Panc1 (cell line): Measurements from ENCODE around the gene CLPTM1. TPM values are rescaled to one million over a fixed set of nuclear protein-coding genes. Genes with fewer than 3 reads are reported as not detected.

Experiments used
- ATAC-seq: fragments of 200-7000 bp; cut with Tn5 transposase; 2 replicates; pipeline ENCODE4 v1.9.1; 2020; ENCODE audit warnings: mild to moderate bottlenecking, moderate library complexity
- BruUV-seq: library from RNA; stranded (reverse); fragments of 400-500 nt; replicated peaks from 2 replicates; lab custom pipeline; 2021; lab: Mats Ljungman, UMichigan
- CTCF ChIA-PET: fragments of 300-600 bp; sonication (Branson Sonifier 250); formaldehyde crosslinking; loops from one replicate; lab custom pipeline; 2022; ENCODE audit warnings: antibody characterized with exemption; lab: Charles Lee
- POLR2A ChIA-PET: fragments of 300-600 bp; sonication (Branson Sonifier 250); formaldehyde crosslinking; loops from one replicate; lab custom pipeline; 2022; ENCODE audit warnings: antibody characterized with exemption; lab: Charles Lee
- DNase-seq: peaks from one replicate; pipeline ENCODE4 v3.0.0-alpha.2; 2010; ENCODE audit warnings: low read depth, low spot score
- H3K27ac ChIP-seq: 2 replicates; pipeline ENCODE4 v1.5.1; 2011; ENCODE audit warnings: mild to moderate bottlenecking, low read length, inconsistent platforms
- H3K27me3 ChIP-seq: fragments of 200-500 bp; sonication (Bioruptor generic); 2 replicates; pipeline ENCODE4 v1.6.0; 2014; ENCODE audit warnings: low read length, inconsistent platforms; ENCODE audit not compliant: control insufficient read depth, insufficient read depth
- H3K36me3 ChIP-seq: fragments of 200-500 bp; sonication (Bioruptor generic); 2 replicates; pipeline ENCODE4 v1.5.1; 2014; ENCODE audit warnings: inconsistent platforms, mild to moderate bottlenecking, low read length, moderate library complexity; ENCODE audit not compliant: control insufficient read depth, insufficient read depth
- H3K4me1 ChIP-seq: 2 replicates; pipeline ENCODE4 v1.5.1; 2011; ENCODE audit warnings: inconsistent platforms, mild to moderate bottlenecking, low read length, moderate library complexity; ENCODE audit not compliant: control insufficient read depth, insufficient read depth
- H3K4me3 ChIP-seq, 2 experiments: 2 replicates each; pipeline ENCODE4 v1.5.1; 2011 to 2012; ENCODE audit warnings: low read depth in 2 of 2, low read length in 2 of 2, mild to moderate bottlenecking in 2 of 2, inconsistent platforms in 1 of 2, moderate library complexity in 1 of 2
- H3K9me3 ChIP-seq: fragments of 200-500 bp; sonication (Bioruptor generic); 2 replicates; pipeline ENCODE4 v1.5.1; 2014; ENCODE audit warnings: low read depth, mild to moderate bottlenecking, inconsistent platforms, low read length, moderate library complexity; ENCODE audit not compliant: control insufficient read depth, insufficient read depth
- POLR2AphosphoS5 ChIP-seq: IDR thresholded peaks from 2 replicates; pipeline ENCODE4 v1.6.1; 2012; ENCODE audit warnings: mild to moderate bottlenecking, low read depth, low read length, moderate library complexity
- REST ChIP-seq, 2 experiments: IDR thresholded peaks; 2 replicates each; pipeline ENCODE4 v1.6.1; 2011 to 2012; ENCODE audit warnings: low read depth in 2 of 2, control low read depth in 1 of 2, low read length in 1 of 2, mild to moderate bottlenecking in 1 of 2, moderate library complexity in 1 of 2; ENCODE audit not compliant: insufficient read depth in 1 of 2
- SIN3A ChIP-seq: IDR thresholded peaks from 2 replicates; pipeline ENCODE4 v1.6.1; 2012; ENCODE audit warnings: low read depth, mild to moderate bottlenecking, low read length, moderate library complexity, borderline replicate concordance; ENCODE audit not compliant: insufficient read depth
- TCF7L2 ChIP-seq: IDR thresholded peaks from 2 replicates; pipeline ENCODE4 v1.6.1; 2011; ENCODE audit warnings: mild to moderate bottlenecking, low read depth, low read length, inconsistent platforms
- in situ Hi-C: cut with HindIII; loops from 2 replicates; pipeline ENCODE4 v1.10.0; 2016; ENCODE audit warnings: low sequenced_read_pairs, low pct_unique_long_range_greater_than_20kb
- intact Hi-C: fragments of 100-400 bp; cut with micrococcal nuclease; formaldehyde crosslinking; loops from one replicate; pipeline ENCODE4 v1.10.0; 2022; ENCODE audit not compliant: unreplicated experiment
- total RNA-seq: library from RNA; stranded (reverse); gene quantifications from one replicate; pipeline ENCODE4 v1.2.1, GENCODE V29; 2021; ENCODE audit not compliant: unreplicated experiment
- TF ChIP-seq, protein P1 (sequence below): fragments of 450-650 bp; IDR thresholded peaks from 2 replicates; pipeline ENCODE4 v1.5.1; 2017; ENCODE audit warnings: mild to moderate bottlenecking

CLPTM1 gene
- total RNA-seq, 1 experiment from 2014 or later: 98.4 TPM

DNA sequence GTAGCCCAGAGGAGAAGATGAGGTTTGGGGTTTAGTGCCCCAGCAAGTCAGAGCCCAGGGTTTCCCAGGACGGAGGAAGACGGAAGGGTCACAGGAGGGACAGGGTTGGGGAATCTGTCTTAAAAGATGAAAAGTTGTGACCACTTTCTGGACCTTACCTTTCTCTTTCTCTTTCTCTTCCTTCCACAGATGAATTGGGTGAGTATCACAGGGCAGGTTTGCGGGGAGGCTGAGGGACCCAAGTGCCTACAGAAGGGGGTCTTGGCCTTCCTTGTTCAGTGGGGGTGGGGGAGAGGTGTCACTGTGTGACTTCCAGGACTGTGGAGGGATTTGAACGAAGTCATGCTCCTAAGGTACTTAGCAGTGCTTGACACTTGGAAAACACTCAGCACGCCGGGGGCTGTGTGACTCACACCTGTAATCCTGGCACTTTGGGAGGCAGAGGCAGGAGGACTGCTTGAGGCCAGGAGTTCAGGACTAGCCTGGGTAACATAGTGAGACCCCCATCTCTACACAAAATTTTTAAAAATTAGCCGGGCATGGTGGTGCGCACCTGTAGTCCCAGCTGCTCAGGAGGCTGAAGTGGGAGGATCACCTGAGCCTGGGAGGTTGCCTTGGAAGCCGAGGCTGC, 54.6 kb downstream of the CLPTM1 start:
- Histone ChIP-seq H3K27me3 (no peaks in the 10 kb centered on the region), H3K4me1 (no peaks in the 10 kb centered on the region), H3K27ac (no peak overlapping the region), H3K4me3 (no peak overlapping the region), H3K9me3 (no peaks in the 10 kb centered on the region), H3K36me3 (peaks cover 3% of the 10 kb centered on the region; the same call in 1 of the 2 replicates)
- intact Hi-C loops: no loop called here
- ChIA-PET POLR2A (no interaction called here), CTCF (no interaction called here)
- DNase-seq: no peak
- ATAC-seq: no peak
- no TSS peak for BruUV-seq
- TF ChIP-seq TCF7L2: no peak
- in situ Hi-C loops: no loop called here

DNA sequence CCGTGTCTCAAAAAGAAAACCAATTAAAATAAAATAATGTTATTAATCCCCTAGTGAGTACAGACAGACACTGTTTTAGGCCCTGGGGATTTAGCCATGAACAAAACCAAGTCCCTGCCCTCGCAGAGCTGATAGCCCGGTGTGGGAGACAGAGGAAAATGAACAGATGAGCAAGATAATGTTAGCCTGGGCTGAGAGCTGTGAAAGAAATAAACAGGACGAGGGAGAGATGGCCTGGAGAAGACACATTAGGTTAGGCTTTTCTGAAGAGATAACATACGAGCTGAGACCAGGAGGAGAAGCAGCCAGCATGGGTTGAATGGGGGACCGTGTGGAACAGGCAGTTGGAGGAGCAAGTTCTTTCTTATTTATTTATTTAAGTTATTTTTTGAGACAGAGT, 55.1 kb downstream of the CLPTM1 start:
- in situ Hi-C loops: no loop called here
- Histone ChIP-seq H3K9me3 (no peaks in the 10 kb centered on the region), H3K4me3 (no peak overlapping the region), H3K27ac (no peak overlapping the region), H3K27me3 (no peaks in the 10 kb centered on the region), H3K36me3 (peaks cover 3% of the 10 kb centered on the region; the same call in 1 of the 2 replicates), H3K4me1 (no peaks in the 10 kb centered on the region)
- POLR2A ChIA-PET: no interaction called here
- BruUV-seq: no TSS peak
- ATAC-seq: no peak
- TF ChIP-seq, protein P1, sequence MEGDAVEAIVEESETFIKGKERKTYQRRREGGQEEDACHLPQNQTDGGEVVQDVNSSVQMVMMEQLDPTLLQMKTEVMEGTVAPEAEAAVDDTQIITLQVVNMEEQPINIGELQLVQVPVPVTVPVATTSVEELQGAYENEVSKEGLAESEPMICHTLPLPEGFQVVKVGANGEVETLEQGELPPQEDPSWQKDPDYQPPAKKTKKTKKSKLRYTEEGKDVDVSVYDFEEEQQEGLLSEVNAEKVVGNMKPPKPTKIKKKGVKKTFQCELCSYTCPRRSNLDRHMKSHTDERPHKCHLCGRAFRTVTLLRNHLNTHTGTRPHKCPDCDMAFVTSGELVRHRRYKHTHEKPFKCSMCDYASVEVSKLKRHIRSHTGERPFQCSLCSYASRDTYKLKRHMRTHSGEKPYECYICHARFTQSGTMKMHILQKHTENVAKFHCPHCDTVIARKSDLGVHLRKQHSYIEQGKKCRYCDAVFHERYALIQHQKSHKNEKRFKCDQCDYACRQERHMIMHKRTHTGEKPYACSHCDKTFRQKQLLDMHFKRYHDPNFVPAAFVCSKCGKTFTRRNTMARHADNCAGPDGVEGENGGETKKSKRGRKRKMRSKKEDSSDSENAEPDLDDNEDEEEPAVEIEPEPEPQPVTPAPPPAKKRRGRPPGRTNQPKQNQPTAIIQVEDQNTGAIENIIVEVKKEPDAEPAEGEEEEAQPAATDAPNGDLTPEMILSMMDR: no peak
- TF ChIP-seq POLR2AphosphoS5: no peak
- no peak for TF ChIP-seq SIN3A
- no peak for TF ChIP-seq TCF7L2
- no peak for TF ChIP-seq REST (IDR thresholded peaks at IDR 0.05; ENCODE audit: insufficient read depth in 1 of 2, low read depth in 2 of 2, low read length in 1 of 2)
- DNase-seq: no peak
- CTCF ChIA-PET: no interaction called here
- intact Hi-C loops: no loop called here

GRCh38 chr19:45011959-45012358, 56.8 kb downstream of the CLPTM1 start:
- no peak overlapping the region for H3K4me3 ChIP-seq
- POLR2A ChIA-PET: no interaction called here

More at GRCh38 chr19:45011959-45012358, 56.8 kb downstream of the CLPTM1 start:
- TF ChIP-seq POLR2AphosphoS5 (no peak), REST (IDR thresholded peaks at IDR 0.05; ENCODE audit: insufficient read depth in 1 of 2, low read depth in 2 of 2, low read length in 1 of 2) (no peak), TCF7L2 (no peak), SIN3A (no peak)
- TF ChIP-seq, protein P1: no peak
- Histone ChIP-seq H3K27ac (no peak overlapping the region), H3K9me3 (no peaks in the 10 kb centered on the region), H3K36me3 (peaks cover 3% of the 10 kb centered on the region; the same call in 1 of the 2 replicates), H3K27me3 (no peaks in the 10 kb centered on the region), H3K4me1 (no peaks in the 10 kb centered on the region)
- in situ Hi-C loops (no loop called here), intact Hi-C loops (no loop called here)
- DNase-seq (no peak), ATAC-seq (no peak)
- CTCF ChIA-PET: no interaction called here
- no TSS peak for BruUV-seq
